T-helper 17 cell (primary cell): ENCODE results near the gene RBCK1. TPM values are rescaled to one million over a fixed set of nuclear protein-coding genes. Genes with fewer than 3 reads are reported as not detected.

Experiments used
- ATAC-seq: fragments of 150-1000 bp; cut with Tn5 transposase; 2 replicates; pipeline ENCODE4 v1.10.0; 2021; ENCODE audit warnings: mild to moderate bottlenecking, moderate library complexity
- DNase-seq, 3 donors: peaks; one replicate each; pipeline versions ENCODE4 v3.0.0 to v3.0.0-alpha.2; 2020 to 2021
- H3K9me3 ChIP-seq: one replicate; pipeline ENCODE4 v1.7.0; 2013; ENCODE audit warnings: low read length, mild to moderate bottlenecking; ENCODE audit not compliant: control insufficient read depth, poor library complexity, severe bottlenecking
- H3K27ac Mint-ChIP-seq: one replicate; pipeline ENCODE4 v1.8.0; 2022; ENCODE audit warnings: mild to moderate bottlenecking, moderate library complexity, mixed read lengths
- H3K27me3 Mint-ChIP-seq: one replicate; pipeline ENCODE4 v1.8.0; 2022; ENCODE audit warnings: mixed read lengths
- H3K36me3 Mint-ChIP-seq: one replicate; pipeline ENCODE4 v1.8.0; 2022; ENCODE audit warnings: low read depth, mixed read lengths
- H3K4me1 Mint-ChIP-seq: one replicate; pipeline ENCODE4 v1.8.0; 2022; ENCODE audit warnings: mild to moderate bottlenecking, mixed read lengths
- H3K4me3 Mint-ChIP-seq: one replicate; pipeline ENCODE4 v1.8.0; 2022; ENCODE audit warnings: mild to moderate bottlenecking, moderate library complexity, mixed read lengths
- total RNA-seq, 4 donors: library from RNA in 2 of 4; stranded (reverse) in 2 of 4; gene quantifications; one replicate each; pipeline ENCODE4 v1.2.3 and lab custom pipeline; 2022 to 2026

The RBCK1 gene
- total RNA-seq, 2 donors from 2014 or later, result 62.1 to 72.7 TPM

DNA sequence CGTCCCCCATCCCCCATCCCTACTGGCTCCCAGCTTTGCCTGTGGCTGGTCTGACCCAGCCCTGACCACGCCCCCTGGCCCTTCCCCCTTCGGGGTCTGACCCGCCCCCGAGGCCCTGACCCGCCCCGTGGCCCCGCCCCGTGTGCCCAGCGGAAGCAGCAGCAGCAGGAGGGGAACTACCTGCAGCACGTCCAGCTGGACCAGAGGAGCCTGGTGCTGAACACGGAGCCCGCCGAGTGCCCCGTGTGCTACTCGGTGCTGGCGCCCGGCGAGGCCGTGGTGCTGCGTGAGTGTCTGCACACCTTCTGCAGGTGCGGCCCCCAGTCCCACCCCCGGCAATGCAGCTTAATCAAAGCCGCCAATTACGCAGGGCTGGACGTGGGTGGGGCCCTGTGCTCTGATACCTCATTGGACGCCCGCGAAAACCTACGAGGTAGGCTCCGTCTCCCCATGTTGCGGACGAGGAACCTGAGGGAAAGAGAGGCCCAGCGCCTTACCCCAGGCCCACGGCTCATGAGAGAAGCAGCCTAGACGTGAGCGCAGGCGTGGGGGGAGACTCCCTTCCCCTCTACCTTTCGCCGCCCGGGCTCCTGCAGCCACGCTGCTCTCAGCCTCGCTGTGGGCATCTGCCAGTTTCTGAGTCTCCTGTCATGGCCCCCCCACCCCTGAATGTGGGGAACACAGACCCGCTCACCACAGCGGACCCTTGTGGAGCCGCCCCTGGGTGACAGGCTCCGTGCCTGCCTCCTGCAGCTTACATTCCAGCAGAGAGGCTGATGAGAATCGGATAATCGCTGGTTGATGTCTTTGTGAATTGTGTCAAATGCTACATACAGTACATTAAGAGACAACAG, 12.8 kb downstream of the RBCK1 start:
- H3K4me3 Mint-ChIP-seq, result no peak overlapping the region
- H3K9me3 ChIP-seq, result no peaks in the 10 kb centered on the region
- DNase-seq (no peak), ATAC-seq (no peak)
- H3K27me3 Mint-ChIP-seq, result no peaks in the 10 kb centered on the region
- peaks cover 10% of the 10 kb centered on the region for H3K36me3 Mint-ChIP-seq
- peaks cover 20% of the 10 kb centered on the region for H3K4me1 Mint-ChIP-seq
- H3K27ac Mint-ChIP-seq, result no peak overlapping the region

DNA sequence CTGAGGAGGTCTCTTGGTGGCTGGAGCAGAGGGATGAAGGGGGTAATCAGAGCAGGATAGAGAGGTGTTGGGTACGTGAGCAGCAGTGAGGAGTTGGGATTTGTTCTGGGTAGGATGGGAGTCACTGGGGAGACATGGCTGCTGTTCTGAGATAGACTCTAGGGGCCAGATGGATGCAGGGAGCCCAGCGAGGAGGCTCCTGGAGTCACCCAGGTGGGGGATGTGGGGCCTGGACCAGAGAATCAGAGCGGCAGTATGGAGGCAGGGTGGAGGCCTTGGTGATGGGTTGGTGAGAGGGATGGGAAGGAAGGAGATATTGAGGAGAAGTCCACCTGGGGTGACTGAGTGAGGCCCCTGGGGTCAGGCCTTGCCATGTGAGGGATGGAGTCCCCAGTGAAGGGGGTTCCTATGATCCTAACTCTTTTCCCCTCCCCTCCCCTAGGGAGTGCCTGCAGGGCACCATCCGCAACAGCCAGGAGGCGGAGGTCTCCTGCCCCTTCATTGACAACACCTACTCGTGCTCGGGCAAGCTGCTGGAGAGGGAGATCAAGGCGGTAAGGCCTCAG, 13.7 kb downstream of the RBCK1 start:
- H3K9me3 ChIP-seq, result no peaks in the 10 kb centered on the region
- ATAC-seq, result no peak
- Mint-ChIP-seq H3K27me3 (no peaks in the 10 kb centered on the region), H3K36me3 (peaks cover 8% of the 10 kb centered on the region), H3K4me1 (peaks cover 18% of the 10 kb centered on the region), H3K4me3 (no peak overlapping the region), H3K27ac (no peak overlapping the region)
- DNase-seq, result no peak

DNA sequence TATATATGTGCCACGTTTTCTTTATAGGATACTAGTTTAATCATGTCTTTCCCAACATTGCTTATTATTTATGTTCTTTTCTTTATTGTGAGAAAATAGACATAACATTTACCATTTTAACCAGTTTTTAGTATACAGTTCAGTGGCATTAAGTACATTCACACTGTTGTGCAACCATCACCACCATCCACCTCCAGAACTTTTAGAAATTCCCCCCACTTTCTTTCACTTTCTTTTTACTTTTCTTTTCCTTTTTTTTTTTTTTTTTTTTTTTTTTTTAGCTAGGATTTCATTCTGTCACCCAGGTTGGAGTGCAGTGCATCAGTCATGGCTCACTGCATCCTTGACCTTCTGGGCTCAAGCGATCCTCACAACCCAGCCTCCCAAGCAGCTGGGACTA, 18.5 kb downstream of the RBCK1 start:
- Mint-ChIP-seq H3K4me3 (no peak overlapping the region), H3K27me3 (no peaks in the 10 kb centered on the region), H3K36me3 (peaks cover 8% of the 10 kb centered on the region), H3K4me1 (peaks cover 7% of the 10 kb centered on the region), H3K27ac (peak overlapping the region; percentile 8)
- DNase-seq (no peak), ATAC-seq (no peak)
- H3K9me3 ChIP-seq, result no peaks in the 10 kb centered on the region

DNA sequence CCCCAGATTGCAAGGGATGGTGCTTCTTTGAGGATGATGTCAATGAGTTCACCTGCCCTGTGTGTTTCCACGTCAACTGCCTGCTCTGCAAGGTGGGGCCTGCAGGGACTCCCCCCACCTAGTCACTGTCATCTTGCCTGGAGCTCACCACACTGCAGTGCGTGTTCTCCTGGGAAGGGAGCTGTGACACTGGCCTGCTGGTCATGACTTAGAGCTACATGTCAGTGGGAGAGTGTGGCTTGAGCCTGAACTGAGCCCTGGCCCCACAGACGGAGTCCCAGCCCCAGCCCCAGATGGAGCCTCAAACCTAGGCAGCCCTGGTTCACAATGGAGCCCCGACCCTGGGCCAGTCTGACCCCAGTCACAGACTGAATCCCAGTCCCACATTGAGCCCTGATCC, 19.3 kb downstream of the RBCK1 start:
- DNase-seq, result no peak
- H3K27ac Mint-ChIP-seq, result no peak overlapping the region
- no peak for ATAC-seq
- peaks cover 6% of the 10 kb centered on the region for H3K4me1 Mint-ChIP-seq
- H3K36me3 Mint-ChIP-seq, result peaks cover 4% of the 10 kb centered on the region
- no peaks in the 10 kb centered on the region for H3K9me3 ChIP-seq
- no peak overlapping the region for H3K4me3 Mint-ChIP-seq
- no peaks in the 10 kb centered on the region for H3K27me3 Mint-ChIP-seq

DNA sequence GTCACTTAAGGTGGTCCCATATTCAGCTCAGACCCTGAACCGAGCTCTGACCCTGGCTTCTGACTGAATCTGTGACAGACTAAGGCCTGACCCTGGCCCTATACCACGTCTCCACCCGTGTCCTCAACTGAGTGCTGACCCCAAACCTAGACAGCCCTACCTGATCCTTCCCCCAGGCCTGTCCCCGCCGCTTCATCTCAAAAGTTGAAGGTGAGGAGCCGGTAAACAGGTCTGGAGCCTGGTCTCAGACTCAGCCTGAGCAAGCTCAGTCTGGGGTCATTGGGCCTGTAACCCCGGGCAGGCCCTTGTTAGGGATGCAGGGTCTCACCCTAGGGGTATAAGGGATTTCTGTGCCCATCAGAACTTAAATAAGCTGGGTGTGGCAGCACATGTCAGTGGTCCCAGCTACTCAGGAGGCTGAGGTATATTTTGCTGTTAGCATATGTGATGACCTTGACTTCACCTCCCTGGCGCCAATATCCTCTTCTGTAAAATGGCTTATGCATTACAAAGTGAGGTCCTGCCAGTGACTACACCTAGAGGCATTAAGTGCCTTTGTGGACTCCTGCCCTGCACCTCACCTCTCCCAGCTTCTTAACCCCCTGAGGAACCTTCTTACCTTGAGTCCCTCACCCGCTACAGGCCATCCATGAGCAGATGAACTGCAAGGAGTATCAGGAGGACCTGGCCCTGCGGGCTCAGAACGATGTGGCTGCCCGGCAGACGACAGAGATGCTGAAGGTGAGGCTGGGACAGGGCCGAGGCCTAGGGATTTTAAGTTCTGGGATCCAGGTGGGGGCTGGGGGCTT, 20.0 kb downstream of the RBCK1 start:
- Mint-ChIP-seq H3K36me3 (peaks cover 4% of the 10 kb centered on the region), H3K27ac (no peak overlapping the region)
- no peak for ATAC-seq

DNA sequence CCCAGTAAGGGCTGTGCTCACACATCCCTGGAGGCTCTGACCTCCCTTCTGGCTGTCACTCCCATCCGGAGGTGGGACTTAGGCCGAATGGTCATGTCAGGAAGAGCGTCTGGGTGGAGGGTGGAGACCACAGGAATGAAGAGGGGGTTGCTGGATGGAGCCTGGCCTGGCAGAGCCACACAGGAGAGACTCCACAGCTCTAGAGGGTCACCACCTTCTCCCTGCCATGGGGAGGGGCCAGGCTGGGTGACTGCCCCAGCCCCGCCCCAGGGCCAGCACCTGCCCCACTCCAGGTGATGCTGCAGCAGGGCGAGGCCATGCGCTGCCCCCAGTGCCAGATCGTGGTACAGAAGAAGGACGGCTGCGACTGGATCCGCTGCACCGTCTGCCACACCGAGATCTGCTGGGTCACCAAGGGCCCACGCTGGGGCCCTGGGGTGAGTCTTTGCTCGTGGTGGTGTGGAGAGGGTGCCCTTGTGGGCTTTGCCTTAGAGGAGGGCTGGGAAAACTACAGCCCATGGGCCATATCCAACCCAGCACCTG, 20.6 kb downstream of the RBCK1 start:
- DNase-seq, result no peak
- Mint-ChIP-seq H3K36me3 (peaks cover 4% of the 10 kb centered on the region), H3K27me3 (no peaks in the 10 kb centered on the region), H3K4me1 (peaks cover 14% of the 10 kb centered on the region), H3K4me3 (no peak overlapping the region), H3K27ac (no peak overlapping the region)
- no peaks in the 10 kb centered on the region for H3K9me3 ChIP-seq
- ATAC-seq, result no peak

More for the DNA sequence above, 20.0 kb downstream of the RBCK1 start:
- Mint-ChIP-seq H3K4me1 (peaks cover 7% of the 10 kb centered on the region), H3K27me3 (no peaks in the 10 kb centered on the region), H3K4me3 (no peak overlapping the region)
- DNase-seq, result no peak
- H3K9me3 ChIP-seq, result no peaks in the 10 kb centered on the region

DNA sequence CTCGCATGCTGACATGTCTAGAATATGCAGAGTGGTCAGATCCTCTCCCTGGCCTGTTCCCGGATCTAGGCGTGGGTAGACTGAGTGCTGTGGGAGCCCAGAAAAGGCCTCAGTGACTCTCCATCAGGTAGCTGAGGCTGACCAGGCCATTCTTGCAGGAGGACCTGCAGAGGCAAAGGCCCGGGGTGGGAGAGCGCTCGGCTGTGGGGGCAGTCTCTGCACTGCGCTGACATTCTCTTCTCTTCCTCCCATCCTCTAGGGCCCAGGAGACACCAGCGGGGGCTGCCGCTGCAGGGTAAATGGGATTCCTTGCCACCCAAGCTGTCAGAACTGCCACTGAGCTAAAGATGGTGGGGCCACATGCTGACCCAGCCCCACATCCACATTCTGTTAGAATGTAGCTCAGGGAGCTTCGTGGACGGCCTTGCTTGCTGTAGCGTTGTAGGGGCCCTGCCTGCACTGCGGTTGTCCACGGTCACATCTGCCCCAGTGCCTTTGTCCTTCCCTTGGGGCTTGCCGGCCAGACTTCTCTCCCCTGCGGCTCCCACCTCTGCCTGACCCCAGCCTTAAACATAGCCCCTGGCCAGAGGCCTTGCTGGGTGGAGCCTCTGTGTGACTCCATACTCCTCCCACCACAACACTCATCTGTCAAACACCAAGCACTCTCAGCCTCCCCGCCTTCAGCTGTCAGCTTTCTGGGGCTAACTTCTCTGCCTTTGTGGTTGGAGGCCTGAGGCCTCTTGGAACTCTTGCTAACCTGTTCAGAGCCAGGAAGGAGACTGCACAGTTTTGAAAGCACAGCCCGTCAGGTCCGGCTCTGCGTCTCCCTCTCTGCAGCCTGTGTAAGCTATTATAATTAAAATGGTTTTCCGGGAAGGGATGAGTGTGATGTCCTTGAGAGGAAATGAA, 22.2 kb downstream of the RBCK1 start:
- no peaks in the 10 kb centered on the region for H3K9me3 ChIP-seq
- no peak overlapping the region for H3K4me3 Mint-ChIP-seq
- H3K27me3 Mint-ChIP-seq, result no peaks in the 10 kb centered on the region
- ATAC-seq (no peak), DNase-seq (no peak)
- peaks cover 4% of the 10 kb centered on the region for H3K36me3 Mint-ChIP-seq
- H3K27ac Mint-ChIP-seq, result no peak overlapping the region
- H3K4me1 Mint-ChIP-seq, result peaks cover 16% of the 10 kb centered on the region

DNA sequence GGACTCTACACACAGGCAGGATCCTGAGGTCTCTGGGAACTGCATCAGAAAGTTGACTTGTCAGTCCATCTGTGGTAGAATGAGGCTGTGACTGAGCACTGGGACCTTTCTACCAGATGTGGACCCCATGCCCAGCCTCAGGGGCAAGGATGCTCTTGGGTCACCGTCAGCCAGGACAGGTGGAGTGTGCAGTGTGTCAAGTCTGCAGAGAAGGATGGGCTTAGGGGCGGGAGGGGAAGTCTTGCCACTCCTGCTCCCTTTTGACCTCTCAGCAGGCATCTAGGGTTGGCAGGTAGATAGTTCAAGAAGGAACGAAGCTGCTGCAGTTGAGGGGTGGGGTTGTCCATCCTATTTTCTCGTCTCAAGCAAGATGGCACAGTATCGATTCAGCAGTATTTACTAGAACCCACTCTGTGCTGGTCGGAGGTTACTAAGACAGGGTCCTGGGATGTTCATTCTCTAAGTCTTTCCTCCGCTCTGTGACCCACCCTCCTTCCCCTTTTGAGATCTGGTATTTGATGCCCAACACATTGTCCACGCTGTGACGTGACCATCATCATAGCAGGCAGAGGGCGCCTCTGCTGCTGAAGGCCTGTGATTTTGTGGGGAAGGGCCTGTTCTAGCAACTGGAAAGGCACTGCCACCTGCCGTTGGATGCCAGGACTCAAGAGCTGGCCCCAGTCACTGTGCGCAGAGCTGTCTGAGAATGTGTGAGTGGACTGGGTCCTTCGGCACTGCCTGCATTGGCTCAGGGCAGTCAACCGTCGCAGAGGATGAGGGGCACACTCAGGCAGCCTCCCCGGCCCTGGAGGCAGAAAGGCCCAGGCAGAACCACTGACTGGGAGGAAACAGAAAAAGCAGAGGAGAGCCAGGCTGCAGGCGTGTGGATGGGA, 23.2 kb downstream of the RBCK1 start:
- Mint-ChIP-seq H3K36me3 (peaks cover 4% of the 10 kb centered on the region), H3K4me1 (peaks cover 18% of the 10 kb centered on the region), H3K4me3 (no peak overlapping the region), H3K27ac (no peak overlapping the region), H3K27me3 (no peaks in the 10 kb centered on the region)
- peak; percentile 47 for ATAC-seq
- H3K9me3 ChIP-seq, result no peaks in the 10 kb centered on the region
- no peak for DNase-seq

DNA sequence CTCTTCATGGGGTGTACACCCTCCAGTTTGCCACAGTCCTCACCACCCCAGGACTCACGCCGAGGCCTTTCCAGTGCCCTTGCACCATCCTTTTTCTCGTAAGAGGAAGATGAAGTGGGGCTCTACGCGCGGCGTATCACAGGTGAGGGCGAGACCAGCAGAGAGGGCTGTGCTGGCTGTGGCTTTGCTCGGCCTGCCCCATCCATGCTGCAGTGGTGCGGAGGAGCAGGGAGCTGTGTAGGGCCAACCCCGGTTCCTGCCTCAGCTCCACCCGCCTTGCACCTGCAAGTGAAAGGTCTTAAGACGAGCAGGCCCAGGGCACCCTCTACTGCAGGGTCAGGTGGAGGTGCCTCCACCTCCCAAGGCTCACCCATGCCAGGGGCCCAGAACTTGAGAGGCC, 24.1 kb downstream of the RBCK1 start:
- DNase-seq (no peak), ATAC-seq (no peak)
- peaks cover 4% of the 10 kb centered on the region for H3K36me3 Mint-ChIP-seq
- H3K27ac Mint-ChIP-seq, result peak overlapping the region; percentile 65
- H3K27me3 Mint-ChIP-seq, result no peaks in the 10 kb centered on the region
- no peak overlapping the region for H3K4me3 Mint-ChIP-seq
- H3K9me3 ChIP-seq, result no peaks in the 10 kb centered on the region
- H3K4me1 Mint-ChIP-seq, result peaks cover 20% of the 10 kb centered on the region

DNA sequence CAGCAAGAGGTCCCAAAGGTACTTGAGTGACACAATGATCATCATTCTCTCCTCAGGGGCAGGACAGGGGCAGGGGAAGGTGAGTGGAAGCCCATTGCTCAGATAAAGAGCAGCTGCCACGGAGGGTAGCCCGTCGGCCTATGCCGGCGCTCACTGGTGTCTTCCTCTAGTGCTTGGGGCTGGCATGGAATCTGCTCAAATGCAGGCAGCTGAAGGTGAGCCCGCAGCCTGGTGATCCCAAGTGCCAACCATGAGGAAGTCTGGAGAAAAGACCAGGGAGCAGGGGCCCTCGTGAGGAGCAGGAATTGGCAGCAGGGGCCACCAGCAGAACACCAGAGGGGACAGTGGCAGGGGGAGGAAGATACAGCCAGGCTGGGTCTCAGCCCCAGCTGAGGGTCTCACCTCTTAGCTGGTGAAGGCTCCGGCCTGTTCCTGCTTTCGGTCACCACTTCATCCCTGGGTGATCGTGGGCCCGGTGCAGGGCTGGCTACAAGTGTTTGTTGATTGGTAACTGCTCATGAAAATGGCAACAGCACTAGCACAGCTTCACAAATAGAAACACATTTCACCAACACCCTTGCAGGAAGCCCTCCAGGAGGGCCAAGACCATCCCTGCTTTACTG, 24.7 kb downstream of the RBCK1 start:
- ATAC-seq, result no peak
- Mint-ChIP-seq H3K36me3 (peaks cover 4% of the 10 kb centered on the region), H3K27ac (peak overlapping the region; percentile 95), H3K4me3 (peak overlapping the region; percentile 78), H3K27me3 (no peaks in the 10 kb centered on the region), H3K4me1 (peaks cover 23% of the 10 kb centered on the region)
- H3K9me3 ChIP-seq, result no peaks in the 10 kb centered on the region
- DNase-seq, result no peak

DNA sequence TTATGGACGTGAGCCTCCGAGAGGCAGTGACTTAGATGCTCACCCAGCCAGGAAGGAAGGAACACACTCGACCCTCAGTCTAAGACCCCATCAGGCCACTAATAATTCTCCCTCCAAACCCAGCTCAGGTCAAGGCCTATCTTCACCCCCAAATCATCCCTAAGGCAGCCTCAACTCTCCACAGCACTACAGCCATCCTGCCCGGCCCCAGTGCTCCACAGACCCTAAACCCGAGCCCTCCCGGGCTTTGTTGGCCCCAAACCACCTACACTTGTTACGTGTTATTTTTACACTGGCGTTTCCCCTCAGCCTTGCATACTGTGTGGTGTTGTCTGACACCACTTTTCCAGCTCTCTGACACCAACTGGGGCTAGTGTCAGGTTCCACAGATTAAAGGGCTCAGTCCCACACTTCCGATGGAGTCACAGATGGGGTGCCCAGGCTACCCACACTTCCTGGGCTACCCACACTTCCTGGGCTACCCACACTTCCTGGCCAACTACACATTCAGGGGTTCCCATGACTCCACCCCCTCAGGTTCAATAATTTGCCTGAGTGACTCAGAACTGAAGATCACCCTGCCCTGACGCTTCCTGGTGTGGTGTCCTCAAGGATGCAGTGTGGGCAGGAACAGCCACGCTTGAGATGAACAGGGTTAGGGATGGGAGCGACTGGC, 25.3 kb downstream of the RBCK1 start:
- Mint-ChIP-seq H3K36me3 (peaks cover 4% of the 10 kb centered on the region), H3K4me1 (peaks cover 29% of the 10 kb centered on the region)

More for the DNA sequence above, 25.3 kb downstream of the RBCK1 start:
- no peaks in the 10 kb centered on the region for H3K27me3 Mint-ChIP-seq
- H3K4me3 Mint-ChIP-seq, result peak overlapping the region; percentile 78
- DNase-seq (peak in 1 of 3 donors; percentile 40), ATAC-seq (peak; percentile 71)
- H3K9me3 ChIP-seq, result no peaks in the 10 kb centered on the region
- H3K27ac Mint-ChIP-seq, result peak overlapping the region; percentile 95
